ENCODE results near the gene KRT15. TPM values are rescaled to one million over a fixed set of nuclear protein-coding genes. Genes with fewer than 3 reads are reported as not detected.

Gene KRT15
- total and polyA plus RNA-seq, 2 donors (not counting 1 experiment from before 2014, with no cell fraction given), result not detected

GRCh38 chr17:41480136-41480535 is 38.6 kb downstream of the KRT15 start:
- Mint-ChIP-seq H3K4me3 (no peak overlapping the region), H3K27me3 (peaks cover 8% of the 10 kb centered on the region), H3K27ac (no peak overlapping the region), H3K4me1 (peaks cover 4% of the 10 kb centered on the region), H3K9me3 (ENCODE audit: insufficient read depth) (no peaks in the 10 kb centered on the region)
- H3K27ac ChIP-seq (ENCODE audit: low read length in 2 of 2), result no peak overlapping the region
- WGBS (ENCODE audit: insufficient coverage), result no CpG with 5 or more reads among the region's 2 CpGs
- intact Hi-C loops (cut with micrococcal nuclease), result no loop called here
- H3K9ac ChIP-seq (ENCODE audit: low read length), result no peak overlapping the region
- H2AFZ ChIP-seq (ENCODE audit: insufficient read depth, low read depth, low read length, poor library complexity, severe bottlenecking), result no peak overlapping the region
- no peak for DNase-seq
- no peaks in the 10 kb centered on the region for H4K20me1 ChIP-seq (ENCODE audit: control insufficient read depth, insufficient read depth, low read length, poor library complexity, severe bottlenecking)
- peaks cover 4 to 6% of the 10 kb centered on the region in 2 donors for H3K4me1 ChIP-seq (ENCODE audit: control insufficient read depth in 2 of 2, insufficient read depth in 2 of 2, low read length in 2 of 2)
- no peak overlapping the region for H3K4me2 ChIP-seq (replicated peaks; ENCODE audit: low read depth, low read length, poor library complexity, severe bottlenecking)
- H3K27me3 ChIP-seq (replicated peaks in 1 of 4; ENCODE audit: control extremely low read depth in 1 of 4, control insufficient read depth in 3 of 4, insufficient read depth in 4 of 4, low read length in 3 of 4), result no peaks in the 10 kb centered on the region
- ChIA-PET POLR2A (no interaction called here), CTCF (no interaction called here)
- H3K9me3 ChIP-seq (ENCODE audit: control extremely low read depth in 1 of 3, control insufficient read depth in 2 of 3, insufficient read depth in 1 of 3, low read length in 2 of 3), result no peaks in the 10 kb centered on the region
- no peak for TF ChIP-seq CTCF (IDR thresholded peaks at IDR 0.05)
- TF ChIP-seq EZH2 (IDR thresholded peaks at IDR 0.05; ENCODE audit: borderline replicate concordance, insufficient read depth, low read depth, low read length, poor library complexity, severe bottlenecking), result no peak
- no peaks in the 10 kb centered on the region for H3K79me2 ChIP-seq (ENCODE audit: control insufficient read depth, insufficient read depth, low read length)
- no peak overlapping the region for H3K4me3 ChIP-seq (ENCODE audit: control extremely low read depth in 1 of 5, extremely low read depth in 1 of 5, insufficient read depth in 1 of 5, low read depth in 2 of 5, low read length in 4 of 5)
- no peaks in the 10 kb centered on the region for H3K36me3 ChIP-seq (replicated peaks in 1 of 2; ENCODE audit: control extremely low read depth in 1 of 2, control insufficient read depth in 1 of 2, extremely low read depth in 1 of 2, insufficient read depth in 2 of 2, low read length in 1 of 2)
- ATAC-seq (ENCODE audit: low read depth), result no peak

GRCh38 chr17:41478237-41478636 is 40.5 kb downstream of the KRT15 start:
- intact Hi-C loops (cut with micrococcal nuclease), result no loop called here
- peaks cover 4% of the 10 kb centered on the region for H3K4me1 Mint-ChIP-seq
- H3K4me3 Mint-ChIP-seq, result no peak overlapping the region

More at GRCh38 chr17:41478237-41478636, 40.5 kb downstream of the KRT15 start:
- Histone ChIP-seq H3K4me1 (ENCODE audit: control insufficient read depth in 2 of 2, insufficient read depth in 2 of 2, low read length in 2 of 2) (peaks cover 4 to 6% of the 10 kb centered on the region in 2 donors), H3K4me2 (replicated peaks; ENCODE audit: low read depth, low read length, poor library complexity, severe bottlenecking) (no peak overlapping the region), H3K9me3 (ENCODE audit: control extremely low read depth in 1 of 3, control insufficient read depth in 2 of 3, insufficient read depth in 1 of 3, low read length in 2 of 3) (no peaks in the 10 kb centered on the region), H3K36me3 (replicated peaks in 1 of 2; ENCODE audit: control extremely low read depth in 1 of 2, control insufficient read depth in 1 of 2, extremely low read depth in 1 of 2, insufficient read depth in 2 of 2, low read length in 1 of 2) (no peaks in the 10 kb centered on the region), H3K9ac (ENCODE audit: low read length) (no peak overlapping the region), H3K27me3 (replicated peaks in 1 of 4; ENCODE audit: control extremely low read depth in 1 of 4, control insufficient read depth in 3 of 4, insufficient read depth in 4 of 4, low read length in 3 of 4) (no peaks in the 10 kb centered on the region), H2AFZ (ENCODE audit: insufficient read depth, low read depth, low read length, poor library complexity, severe bottlenecking) (no peak overlapping the region), H3K4me3 (ENCODE audit: control extremely low read depth in 1 of 5, extremely low read depth in 1 of 5, insufficient read depth in 1 of 5, low read depth in 2 of 5, low read length in 4 of 5) (no peak overlapping the region), H3K27ac (ENCODE audit: low read length in 2 of 2) (no peak overlapping the region), H3K79me2 (ENCODE audit: control insufficient read depth, insufficient read depth, low read length) (no peaks in the 10 kb centered on the region), H4K20me1 (ENCODE audit: control insufficient read depth, insufficient read depth, low read length, poor library complexity, severe bottlenecking) (no peaks in the 10 kb centered on the region)
- CTCF ChIA-PET, result no interaction called here
- H3K27ac Mint-ChIP-seq, result no peak overlapping the region
- 89% methylated on average over 6 of the region's 8 CpGs for WGBS (ENCODE audit: insufficient coverage)
- no peak for ATAC-seq (ENCODE audit: low read depth)
- no peak for DNase-seq
- peaks cover under 1% of the 10 kb centered on the region for H3K27me3 Mint-ChIP-seq
- TF ChIP-seq EZH2 (IDR thresholded peaks at IDR 0.05; ENCODE audit: borderline replicate concordance, insufficient read depth, low read depth, low read length, poor library complexity, severe bottlenecking), result no peak
- TF ChIP-seq CTCF (IDR thresholded peaks at IDR 0.05), result no peak
- POLR2A ChIA-PET, result no interaction called here
- H3K9me3 Mint-ChIP-seq (ENCODE audit: insufficient read depth), result no peaks in the 10 kb centered on the region

Data from B cell (primary cell).